ENCODE results near the gene MLH3.

The MLH3 gene

DNA sequence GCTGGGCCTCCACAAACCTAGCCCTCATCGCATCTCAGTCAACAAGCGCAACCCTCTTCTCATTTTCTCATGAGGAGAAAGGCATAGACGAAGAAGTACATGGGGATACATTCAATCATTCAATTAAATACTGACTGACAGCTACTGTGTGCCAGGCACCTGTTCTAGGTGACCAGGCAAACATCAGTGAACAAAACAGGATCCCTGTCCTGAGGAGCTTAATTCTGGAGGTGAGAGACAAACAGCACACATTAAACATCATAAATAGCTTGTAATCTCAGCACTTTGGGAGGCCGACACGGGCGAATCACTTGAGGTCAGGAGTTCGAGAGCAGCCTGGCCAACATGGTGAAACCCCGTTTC, 12.9 kb upstream of the MLH3 start:
- DNase-seq, result no peak

DNA sequence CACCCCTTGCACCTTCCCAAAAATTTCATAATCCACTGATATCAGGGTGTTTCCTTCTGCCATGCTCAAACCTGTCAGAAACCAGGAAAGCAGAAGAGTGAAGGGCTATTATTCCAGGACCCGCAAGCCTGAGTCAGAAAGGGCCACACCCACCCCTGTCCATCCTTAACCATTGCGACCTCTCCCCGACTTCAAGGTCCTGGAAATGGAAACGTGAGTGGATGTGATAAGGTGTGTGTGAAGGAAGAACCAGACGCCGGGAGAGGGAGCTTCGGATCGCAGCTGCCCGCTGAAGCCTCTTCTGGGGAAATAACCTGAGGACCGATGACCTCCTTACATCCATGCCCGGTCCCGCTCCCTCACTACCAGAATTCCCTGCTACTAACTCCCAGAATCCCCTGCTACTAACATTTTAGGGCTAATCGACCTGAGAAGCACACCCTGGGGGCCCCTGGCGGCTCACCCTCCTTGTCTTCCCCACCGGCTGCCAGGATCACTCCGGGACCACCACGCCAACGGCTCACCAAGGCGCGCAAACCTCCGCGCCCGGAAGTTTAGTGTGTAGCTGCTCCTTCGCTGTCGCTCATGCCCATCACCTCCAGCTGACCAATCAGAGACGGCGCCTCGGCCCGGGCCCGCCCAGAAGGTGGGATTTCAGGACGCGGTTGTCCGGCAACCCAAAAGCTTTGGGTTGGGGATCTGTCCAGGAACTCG, 12.4 kb upstream of the MLH3 start, which contains the start of gene ACYP1:
ACYP1 (minus strand) TSS at position 534 of the 714 bp plus-strand sequence; CDS start at position 63, 471 bp downstream.
- DNase-seq, result peak; percentile 94

DNA sequence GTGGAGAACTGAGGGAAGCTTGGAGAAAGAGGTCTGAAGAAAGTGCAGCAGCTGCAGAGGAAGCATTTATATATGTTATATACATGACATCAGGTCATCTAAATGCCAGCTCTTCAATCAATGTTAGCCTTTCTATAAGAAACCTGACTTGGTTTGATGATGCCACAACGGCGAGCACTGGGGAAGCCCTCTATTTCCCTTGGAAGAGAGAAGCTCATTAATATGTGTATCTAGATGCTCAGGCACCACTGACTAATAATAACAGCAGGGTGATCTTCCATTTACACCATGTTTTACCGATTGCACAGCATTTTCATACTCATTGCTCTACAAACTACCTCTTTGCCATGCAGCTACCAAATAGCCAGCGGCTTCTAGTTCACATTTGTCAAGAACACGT, 11.7 kb upstream of the MLH3 start:
- DNase-seq, result no peak

DNA sequence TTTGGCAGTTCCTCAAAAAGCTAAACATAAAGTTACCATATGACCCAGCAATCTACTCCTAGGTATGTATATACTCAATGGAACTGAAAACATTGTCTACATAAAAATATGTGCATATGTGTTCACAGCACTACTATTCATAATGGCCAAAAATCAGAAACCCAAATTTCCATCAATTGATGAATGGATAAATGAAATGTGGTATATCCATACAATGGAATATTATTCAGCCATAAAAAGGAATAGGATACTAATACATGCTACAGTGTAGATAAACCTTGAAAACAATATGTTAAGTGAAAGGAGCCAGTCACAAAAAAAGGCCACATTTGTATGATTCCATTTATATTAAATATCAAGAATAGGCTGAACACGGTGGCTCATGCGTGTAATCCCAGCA, 9.2 kb upstream of the MLH3 start:
- no peak for DNase-seq

DNA sequence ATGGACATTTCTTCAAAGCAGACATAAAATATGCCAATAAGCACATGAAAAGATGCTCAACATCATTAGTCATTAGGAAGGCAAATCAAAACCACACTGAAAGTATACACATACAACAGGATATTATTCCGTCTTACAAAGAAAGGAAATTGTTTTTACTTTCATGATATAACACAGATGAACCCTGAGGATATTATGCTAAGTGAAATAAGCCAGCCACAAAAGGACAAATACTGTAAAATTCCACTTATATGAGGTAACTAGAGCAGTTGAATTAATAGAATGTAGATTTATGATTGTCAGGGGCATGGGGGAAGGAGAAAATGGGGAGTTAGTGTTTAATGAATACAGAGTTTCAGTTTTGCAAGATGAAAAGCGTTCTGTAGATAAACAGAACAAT, 8.4 kb upstream of the MLH3 start:
- no peak for DNase-seq

DNA sequence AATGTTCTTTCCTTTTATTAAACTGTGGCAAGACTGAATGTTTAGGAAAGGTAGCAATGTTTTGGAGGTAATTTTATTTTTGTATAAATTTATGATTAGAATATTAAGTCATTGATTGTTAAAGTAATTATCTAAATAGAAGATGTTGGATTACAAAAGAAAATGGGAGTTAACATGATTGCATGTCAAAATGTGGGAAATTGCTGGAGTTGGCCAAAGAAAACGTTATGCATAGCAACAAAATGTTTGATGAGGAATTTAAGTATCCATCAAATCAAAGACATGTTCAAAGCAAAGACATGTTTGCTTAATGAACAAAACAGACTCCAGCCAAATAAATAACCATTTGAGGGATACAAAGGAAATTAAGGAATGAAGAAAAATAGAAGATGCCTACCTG, 3.2 kb upstream of the MLH3 start:
- no peak for DNase-seq

DNA sequence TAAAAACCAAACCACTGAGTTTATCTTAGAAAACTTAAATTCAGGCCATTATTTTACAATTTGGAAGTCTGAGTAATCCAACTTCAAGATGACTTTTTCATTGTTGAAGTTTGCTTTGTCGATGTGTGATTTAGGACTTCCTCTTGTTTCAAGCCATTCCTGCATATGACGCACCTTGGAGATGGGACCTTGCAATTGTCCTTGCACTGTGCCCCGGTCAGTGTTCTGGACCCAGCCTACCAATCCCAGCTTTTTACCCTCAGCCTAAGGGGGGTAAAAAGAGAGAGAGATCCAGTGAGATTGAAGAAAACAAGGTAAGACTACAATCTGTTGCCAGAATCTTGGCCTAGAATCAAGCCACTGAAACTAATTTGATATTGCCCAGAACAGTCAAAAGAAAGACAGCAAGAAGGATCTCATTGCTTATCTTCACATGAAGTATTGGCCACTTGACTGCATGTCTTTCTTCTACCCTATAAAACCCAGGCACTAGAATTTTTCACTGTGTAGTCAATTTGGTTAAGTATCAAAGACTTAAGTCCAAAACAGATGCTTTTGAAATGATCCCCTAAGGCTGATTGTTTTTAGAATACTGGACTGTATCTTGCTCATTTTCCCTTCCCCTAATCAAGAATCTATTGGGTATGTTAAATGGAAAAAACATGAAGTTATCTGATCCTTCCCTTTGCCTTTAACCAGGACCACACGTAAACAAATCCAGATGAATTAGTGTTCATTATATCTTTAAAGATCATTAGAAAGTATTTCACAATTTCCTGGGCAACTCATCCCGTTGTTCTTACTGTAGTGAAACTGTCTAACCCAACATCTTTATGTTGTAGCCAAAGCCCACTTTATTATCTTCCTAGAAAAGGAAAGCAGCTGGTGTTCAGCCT, 2.4 kb upstream of the MLH3 start:
- DNase-seq, result no peak

DNA sequence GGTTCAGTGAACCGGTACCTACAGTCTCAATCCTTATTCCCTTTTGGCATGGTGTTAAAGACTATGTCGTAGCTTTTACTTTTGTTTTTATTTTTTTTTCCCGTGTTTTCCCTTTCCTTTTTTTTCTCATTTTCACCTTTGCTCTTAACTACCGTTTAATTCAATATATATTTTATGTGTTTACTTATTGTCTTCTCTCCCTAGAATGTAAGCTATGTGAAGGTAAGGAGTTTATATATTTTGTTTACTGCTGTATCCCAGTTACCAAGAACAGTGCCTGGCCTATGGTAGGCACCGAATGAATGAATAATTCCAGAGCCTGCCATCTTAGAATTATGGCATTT, 261 bp upstream of the MLH3 start:
- no peak for DNase-seq

DNA sequence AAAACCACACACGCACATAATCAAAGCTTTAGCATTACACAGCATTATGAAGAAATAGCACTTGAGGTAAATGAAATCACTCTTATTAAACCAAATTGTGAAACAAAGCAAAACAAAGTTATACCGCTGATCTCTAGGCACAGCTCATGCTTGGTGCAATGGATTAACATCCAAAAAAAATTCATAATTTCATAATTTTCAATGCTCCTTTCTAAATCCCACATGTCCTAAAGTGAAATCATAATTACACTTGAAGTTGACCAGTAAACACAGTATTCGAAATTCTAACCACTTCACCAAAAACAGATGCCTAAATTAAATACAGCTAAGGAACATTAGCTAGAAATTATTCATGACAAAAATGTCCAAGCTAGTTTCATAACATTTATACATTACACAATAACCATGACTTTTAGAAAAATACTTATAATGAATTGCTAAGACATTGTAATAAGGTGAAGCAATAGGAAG, 1.5 kb downstream of the MLH3 start:
- DNase-seq, result no peak

DNA sequence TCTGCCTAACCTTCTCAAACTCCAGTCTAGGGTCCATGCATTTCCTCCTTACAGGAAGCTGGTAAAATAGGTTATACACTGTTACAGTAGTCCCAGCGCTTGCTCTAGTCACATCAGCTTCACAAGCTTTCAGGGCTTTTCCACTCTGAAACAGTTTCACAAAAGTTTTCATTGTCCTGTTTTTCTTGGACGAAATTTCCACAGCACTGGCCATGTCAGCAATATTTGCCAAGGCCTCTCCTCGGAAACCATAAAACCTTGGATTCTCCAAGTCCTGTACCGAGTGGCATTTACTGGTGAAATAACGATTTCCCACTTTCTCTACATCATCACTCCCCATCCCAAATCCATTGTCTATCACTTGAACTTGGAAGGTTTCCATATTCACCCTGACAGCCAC, 2.1 kb downstream of the MLH3 start:
- no peak for DNase-seq

DNA sequence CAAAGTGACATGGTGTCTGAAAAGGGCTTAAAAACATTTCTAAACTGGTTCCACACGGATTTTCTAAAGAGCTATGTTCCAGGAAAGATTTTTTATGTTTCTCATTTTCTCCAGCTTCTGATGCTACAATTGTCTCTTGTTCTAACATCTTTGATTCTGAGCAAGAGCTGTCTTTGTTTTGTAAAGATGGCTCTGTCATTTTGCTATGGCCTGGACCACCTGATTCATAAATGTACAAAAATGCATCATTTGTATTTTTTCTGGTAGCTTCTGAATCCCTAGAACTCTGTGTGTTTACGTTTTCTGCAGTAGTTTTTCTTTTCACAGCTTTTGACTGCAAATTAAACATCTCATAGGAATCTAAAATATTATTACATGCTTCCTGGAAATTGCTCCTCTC, 3.2 kb downstream of the MLH3 start:
- DNase-seq, result no peak

DNA sequence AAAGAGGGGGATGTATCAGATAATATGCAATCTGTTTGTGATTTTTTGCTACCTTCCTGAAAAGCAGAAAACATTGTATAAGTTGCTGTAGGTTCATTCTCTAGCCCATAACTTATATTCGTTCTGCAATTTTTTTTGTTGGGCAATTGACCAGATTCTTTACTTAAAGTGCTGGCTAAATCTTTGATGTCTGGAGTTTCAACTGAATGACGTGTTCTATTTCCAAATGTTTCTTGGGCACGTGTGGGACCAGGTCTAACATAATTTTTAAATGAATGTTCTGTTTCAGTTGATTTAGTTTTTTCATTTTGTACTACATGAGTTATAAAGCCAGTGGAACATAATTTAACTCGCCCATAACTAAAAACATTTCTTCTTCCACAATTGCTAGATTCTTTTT, 3.8 kb downstream of the MLH3 start:
- DNase-seq, result no peak

DNA sequence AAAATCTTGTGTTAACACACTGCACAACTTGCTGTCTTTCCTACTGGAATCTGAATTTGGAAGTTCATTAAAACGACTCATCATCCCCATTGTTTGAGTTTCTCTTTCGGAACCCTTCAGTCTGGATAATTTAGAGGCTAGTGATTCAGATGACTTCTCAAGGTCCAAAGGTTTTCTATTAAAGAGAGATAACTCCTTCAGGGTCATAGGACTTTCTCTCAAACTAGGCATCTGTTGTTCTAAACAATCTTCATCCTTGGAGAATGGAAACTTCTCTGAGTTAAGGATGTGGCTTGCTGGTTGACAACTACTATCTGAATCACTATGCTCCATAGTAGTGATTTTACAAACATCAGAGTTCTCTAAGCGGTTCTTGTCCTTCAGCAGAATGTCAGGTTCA, 4.4 kb downstream of the MLH3 start:
- no peak for DNase-seq

DNA sequence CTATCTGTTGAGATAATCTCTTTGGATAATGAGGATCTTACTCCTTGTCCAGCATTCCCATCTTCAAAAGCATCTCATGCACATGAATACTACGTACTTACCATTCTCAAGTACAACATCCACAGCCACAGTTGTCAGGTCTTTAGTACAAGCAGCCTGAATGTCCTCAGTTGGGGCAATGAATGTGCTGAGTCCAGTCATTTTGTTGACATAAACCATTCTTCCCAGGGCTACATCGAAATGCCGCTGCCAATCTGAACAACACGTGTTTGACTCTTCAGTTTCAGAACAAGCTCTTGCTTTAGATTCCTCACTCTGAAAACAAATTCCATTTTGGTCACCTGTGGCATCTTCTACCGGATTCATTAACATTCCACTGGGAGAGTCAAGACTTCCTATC, 5.0 kb downstream of the MLH3 start:
- DNase-seq, result no peak

DNA sequence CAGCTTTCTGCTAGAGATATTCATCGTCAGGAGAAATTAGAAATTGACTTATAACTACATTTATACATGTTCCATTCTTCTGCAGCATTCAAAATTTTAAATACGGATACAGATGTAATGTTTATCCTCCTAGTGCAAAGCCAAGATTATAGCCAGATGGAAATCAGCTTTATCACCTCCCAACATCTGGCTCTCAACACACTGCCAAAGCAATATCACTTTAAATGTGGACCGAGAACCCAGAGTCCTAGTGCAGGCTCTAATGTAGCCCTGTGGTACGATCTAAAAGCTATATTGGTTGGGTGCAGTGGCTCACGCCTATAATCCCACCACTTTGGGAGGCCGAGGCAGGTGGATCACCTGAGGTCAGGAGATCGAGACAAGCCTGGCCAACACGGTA, 6.5 kb downstream of the MLH3 start:
- no peak for DNase-seq

DNA sequence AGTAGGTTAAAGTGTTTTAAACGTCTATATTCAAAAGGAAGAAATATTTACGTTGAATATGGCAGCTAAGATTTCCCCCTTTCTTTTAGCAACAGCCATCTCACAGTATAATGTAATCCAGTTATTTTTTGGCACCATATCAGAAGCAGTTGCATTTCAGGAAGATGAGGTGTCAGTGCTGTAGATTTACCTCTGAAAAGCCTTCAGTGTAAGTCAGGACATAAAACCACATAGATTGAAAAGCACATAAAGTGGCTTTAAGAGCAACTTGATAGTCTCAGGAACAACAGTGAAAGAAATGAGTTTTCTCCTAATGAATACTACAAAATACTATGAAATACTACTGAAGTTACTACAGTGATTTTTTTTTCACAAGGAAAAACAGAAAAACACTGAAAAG, 6.9 kb downstream of the MLH3 start:
- DNase-seq, result no peak

DNA sequence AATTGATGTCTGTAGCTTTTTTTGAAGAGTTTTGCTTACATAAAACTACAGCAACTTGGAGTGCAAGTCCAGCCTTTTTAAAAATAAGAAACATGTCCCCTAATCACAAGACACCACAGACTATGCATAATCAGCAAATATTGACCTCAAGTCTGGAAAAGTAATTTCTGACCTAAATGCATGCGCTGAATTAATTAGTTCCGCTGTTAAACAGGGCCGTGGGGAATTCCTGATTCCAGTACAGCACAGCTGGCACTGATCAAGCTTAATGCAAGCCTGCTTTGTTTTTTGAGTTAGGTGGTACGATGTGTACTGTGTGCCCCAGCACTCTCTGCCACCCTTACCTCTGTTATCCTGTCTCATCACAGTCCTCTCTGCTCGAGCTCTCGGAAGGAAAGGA, 9.2 kb downstream of the MLH3 start:
- no peak for DNase-seq

DNA sequence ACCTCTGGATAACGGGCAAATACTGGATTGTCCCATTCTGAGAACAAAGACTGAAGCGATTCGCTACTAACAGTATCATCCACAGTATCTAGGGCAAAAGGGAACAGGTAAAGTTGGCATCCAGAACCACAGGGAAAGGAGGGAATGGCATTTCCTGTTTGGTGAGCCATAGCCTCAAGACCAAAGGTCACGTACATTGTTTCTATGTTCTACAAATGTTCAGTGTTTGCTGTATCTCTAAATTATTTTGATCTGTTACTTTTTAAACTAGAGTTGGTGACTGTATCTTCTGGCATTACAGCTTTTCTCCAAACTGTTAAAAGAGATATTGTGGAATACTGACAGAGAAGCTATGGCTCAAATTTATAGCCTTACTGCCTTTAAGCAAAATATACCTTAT, 9.7 kb downstream of the MLH3 start:
- DNase-seq, result no peak

DNA sequence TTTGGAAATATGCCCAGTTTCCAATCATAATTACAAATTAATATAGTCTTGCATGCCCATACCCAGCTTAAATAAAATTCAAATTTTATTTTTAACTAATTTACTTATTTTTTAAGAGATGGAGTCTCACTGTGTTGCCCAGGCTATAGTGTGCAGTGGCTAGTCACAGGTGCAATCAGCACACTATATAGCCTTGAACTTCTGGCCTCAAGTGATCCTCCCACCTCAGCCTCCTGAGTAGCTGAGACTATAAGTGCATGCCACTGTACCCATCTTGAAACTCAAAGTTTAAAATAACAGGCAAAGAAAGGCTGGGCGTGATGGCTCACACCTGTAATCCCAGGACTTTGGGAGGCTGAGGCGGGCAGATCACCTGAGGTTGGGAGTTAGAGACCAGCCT, 10.3 kb downstream of the MLH3 start:
- no peak for DNase-seq

DNA sequence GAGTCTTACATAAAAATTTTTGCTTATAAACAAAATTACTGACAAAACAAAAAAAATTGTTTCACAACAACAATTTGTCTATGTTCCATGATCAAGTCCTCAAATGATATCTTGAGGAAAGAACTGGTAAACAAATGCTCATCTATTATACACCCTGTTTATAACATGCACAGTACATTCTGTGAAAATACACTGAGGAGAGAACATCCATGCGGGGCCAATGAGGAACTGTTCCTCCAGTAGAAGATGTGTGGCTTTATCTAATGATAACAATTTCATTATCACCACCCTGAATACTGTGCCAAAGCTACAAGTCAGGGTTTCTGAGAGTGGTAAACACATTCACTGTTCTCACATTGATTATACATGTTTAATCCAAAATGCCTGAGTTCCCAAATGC, 10.8 kb downstream of the MLH3 start:
- DNase-seq, result no peak

DNA sequence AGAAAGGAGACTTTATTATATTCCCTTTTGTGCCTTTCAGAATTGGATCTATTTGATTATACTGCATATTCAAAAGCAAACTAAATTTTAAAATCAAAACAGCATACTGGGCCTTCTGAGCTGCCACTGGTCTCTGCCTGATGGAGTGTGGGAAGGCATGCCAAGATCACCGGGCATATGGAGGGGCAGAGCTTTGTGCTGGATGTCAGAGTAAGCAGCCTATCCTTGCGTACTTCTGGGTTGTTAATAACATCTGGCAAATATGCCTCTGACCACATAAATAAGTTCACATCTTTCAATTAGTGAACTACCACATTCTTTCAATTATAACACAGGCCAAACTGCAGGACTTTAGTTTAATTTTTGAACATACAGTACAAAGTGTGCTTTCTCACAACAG, 18.3 kb downstream of the MLH3 start:
- no peak for DNase-seq

DNA sequence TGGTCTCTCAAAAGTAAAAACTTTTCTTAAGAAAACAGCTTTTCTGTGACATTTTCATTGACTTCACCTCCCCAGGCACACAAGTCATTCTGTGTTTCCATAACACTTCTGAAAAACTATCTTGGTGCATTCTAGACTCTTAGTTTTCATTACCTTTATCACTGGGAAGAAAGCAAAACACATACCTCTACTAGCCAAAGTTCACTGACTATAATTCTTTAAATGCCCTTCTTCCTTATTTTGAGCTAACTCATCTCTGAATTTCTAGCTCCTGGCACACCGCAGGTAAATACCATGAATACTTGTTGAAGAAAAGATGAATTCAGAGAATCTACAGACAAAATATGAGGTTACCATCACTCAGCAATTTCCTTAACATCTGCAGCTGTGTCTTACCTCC, 21.1 kb downstream of the MLH3 start:
- no peak for DNase-seq

DNA sequence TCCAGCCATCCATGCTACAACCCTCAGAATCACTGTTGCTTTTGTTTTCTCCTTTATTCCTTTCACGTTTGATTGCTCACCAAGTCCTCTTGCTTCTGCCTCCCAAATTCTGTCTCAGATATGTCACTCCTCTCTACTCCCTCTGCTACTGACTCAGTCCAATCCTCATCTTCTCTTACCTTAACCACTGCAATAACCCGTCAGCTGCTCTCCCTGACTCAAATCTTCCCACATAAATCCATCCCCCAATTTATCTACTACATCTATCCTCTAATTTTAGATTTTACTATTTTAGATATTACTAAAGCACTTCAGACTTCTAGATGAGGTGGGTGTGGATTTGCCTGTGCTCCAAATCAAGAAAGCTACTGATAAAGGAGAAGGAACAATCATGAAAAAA, 25.4 kb downstream of the MLH3 start:
- no peak for DNase-seq

DNA sequence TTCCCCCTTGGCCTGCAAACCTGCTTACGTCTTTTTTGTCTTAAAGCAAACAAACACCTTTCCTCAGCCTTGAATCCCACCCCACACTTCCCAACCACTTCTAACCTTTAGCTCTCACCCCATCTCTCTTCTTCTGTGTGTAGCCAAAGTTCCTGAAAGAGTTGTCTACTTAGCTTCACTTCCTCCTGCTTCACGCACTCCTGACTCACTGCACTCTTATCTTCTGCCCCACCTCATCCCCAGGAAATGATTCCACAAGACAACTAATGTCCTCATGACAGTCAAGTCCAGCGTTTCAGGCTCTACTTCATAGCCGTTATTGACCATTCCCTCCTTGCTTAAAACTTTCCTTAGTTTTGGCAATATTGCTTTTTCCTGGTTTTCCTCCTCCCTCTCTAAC, 26.2 kb downstream of the MLH3 start:
- no peak for DNase-seq

DNA sequence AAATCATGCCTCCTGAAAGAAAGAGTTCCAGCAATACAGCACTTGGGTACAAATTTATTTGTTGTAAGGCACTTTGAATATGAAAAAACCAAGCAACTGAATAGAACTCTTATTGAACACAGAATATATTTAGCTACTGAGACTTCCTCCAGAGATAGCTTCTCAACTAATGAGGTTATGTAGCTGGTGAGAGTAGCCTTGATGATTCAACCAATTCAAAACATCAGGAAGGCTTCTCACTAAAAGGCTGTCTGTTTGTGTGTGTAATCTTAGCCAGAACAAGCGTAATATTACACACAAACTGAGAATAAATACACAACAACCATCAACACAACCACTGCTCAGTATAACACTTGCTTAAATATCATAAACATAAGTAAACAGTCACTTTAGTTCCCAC, 28.2 kb downstream of the MLH3 start:
- DNase-seq, result no peak
